Transverse colon (tissue), 3 donors: ENCODE results near the gene FAR2.

Experiments used
- CTCF ChIP-seq, 5 experiments: fragments of 200-600 bp in 3 of 5; fragments of 450-650 bp in 2 of 5; sonication (generic) in 3 of 5; IDR thresholded peaks; 1 replicate in 2 of 5; 2 replicates in 3 of 5; pipeline ENCODE4 v1.5.1; 2016 to 2017; ENCODE audit warnings: antibody characterized with exemption in 5 of 5, inconsistent platforms in 3 of 5, mild to moderate bottlenecking in 2 of 5, moderate library complexity in 1 of 5
- EP300 ChIP-seq: sonication (generic); formaldehyde crosslinking; IDR thresholded peaks from one replicate; pipeline ENCODE4 v1.6.1; 2017; ENCODE audit warnings: antibody characterized with exemption, low read depth
- POLR2A ChIP-seq: fragments of 450-650 bp; IDR thresholded peaks from one replicate; pipeline ENCODE4 v1.6.1; 2016; ENCODE audit warnings: antibody characterized with exemption, mild to moderate bottlenecking, moderate library complexity

GRCh38 chr12:29277231-29277630, 128.2 kb downstream of the FAR2 start:
- no peak for TF ChIP-seq POLR2A
- TF ChIP-seq CTCF (IDR thresholded peaks at IDR 0.05) = no peak
- no peak for TF ChIP-seq EP300
